SU-DHL-6 (cell line): ENCODE measurements around the gene ZNF334.

Source experiments
- EZH2phosphoT487 ChIP-seq: fragments of 200-600 bp; sonication (generic), shearing (Covaris generic); conservative IDR thresholded peaks from 2 replicates; pipeline ENCODE4 v1.6.1; 2018; ENCODE audit warnings: mild to moderate bottlenecking, antibody characterized with exemption, low read length, moderate library complexity, mixed read lengths
- TF ChIP-seq, protein P1 (sequence below): fragments of 200-600 bp; sonication (generic); IDR thresholded peaks from one replicate; pipeline ENCODE4 v1.5.1; 2017; ENCODE audit warnings: antibody characterized with exemption, mild to moderate bottlenecking, low read length, moderate library complexity; ENCODE audit not compliant: insufficient read depth, poor library complexity, severe bottlenecking

DNA sequence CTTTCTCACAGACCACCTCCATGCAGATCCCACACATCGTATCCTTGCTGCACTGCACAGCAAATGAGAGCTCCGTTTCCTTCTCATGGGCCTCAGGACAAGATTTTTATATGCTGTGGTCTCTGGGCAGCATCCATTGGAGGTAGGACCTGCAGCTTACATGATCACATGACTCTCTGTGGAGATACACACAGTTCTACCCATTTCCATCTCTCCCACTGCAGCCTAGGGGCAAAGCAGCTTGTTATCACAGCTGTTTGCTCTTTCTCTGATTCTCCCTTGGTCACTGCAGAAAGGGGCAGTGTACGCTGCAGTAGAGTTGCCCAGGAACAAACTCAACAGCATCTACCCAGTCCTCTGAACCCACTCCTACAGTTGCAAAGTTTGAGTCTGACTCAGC, 48.9 kb downstream of the ZNF334 start:
- TF ChIP-seq, protein P1, sequence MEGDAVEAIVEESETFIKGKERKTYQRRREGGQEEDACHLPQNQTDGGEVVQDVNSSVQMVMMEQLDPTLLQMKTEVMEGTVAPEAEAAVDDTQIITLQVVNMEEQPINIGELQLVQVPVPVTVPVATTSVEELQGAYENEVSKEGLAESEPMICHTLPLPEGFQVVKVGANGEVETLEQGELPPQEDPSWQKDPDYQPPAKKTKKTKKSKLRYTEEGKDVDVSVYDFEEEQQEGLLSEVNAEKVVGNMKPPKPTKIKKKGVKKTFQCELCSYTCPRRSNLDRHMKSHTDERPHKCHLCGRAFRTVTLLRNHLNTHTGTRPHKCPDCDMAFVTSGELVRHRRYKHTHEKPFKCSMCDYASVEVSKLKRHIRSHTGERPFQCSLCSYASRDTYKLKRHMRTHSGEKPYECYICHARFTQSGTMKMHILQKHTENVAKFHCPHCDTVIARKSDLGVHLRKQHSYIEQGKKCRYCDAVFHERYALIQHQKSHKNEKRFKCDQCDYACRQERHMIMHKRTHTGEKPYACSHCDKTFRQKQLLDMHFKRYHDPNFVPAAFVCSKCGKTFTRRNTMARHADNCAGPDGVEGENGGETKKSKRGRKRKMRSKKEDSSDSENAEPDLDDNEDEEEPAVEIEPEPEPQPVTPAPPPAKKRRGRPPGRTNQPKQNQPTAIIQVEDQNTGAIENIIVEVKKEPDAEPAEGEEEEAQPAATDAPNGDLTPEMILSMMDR = no peak
- no peak for TF ChIP-seq EZH2phosphoT487
